C4-2B (cell line): ENCODE measurements around the gene PTEN.

Source experiments
- CTCF ChIP-seq: fragments of 450-650 bp; conservative IDR thresholded peaks from 2 replicates; pipeline ENCODE4 v1.5.1; 2017; ENCODE audit warnings: mild to moderate bottlenecking
- ZFX ChIP-seq: fragments of 450-650 bp; IDR thresholded peaks from 2 replicates; pipeline ENCODE4 v1.6.1; 2017

GRCh38 chr10:87974769-87975168, 111.3 kb downstream of the PTEN start:
- TF ChIP-seq CTCF = no peak
- no peak for TF ChIP-seq ZFX
